Activated naive CD8-positive, alpha-beta T cell treated with anti-CD3 and anti-CD28 coated beads, Interleukin-2, amount 10 ng/mL, durations not matched to agents 7 days and 5 days (primary cell): ENCODE measurements around the gene EIF3L. TPM values are rescaled to one million over a fixed set of nuclear protein-coding genes. Genes with fewer than 3 reads are reported as not detected.
A peak's percentile ranks its signal among the peaks of the same experiment; 100 is the strongest.

Experiments used
- ATAC-seq: fragments of 150-1000 bp; cut with Tn5 transposase; one replicate; pipeline ENCODE4 v1.10.0; 2021; ENCODE audit warnings: low read depth, moderate library complexity
- POLR2A ChIA-PET: fragments of 350-600 bp; sonication (Branson Sonifier 250); formaldehyde crosslinking; loops from one replicate; lab custom pipeline; 2021; ENCODE audit warnings: antibody characterized with exemption; lab: Charles Lee
- DNase-seq: peaks from one replicate; pipeline ENCODE4 v3.0.0; 2021
- H3K27ac Mint-ChIP-seq: one replicate; pipeline ENCODE4 v1.8.0; 2022; ENCODE audit warnings: mild to moderate bottlenecking, mixed read lengths
- H3K27me3 Mint-ChIP-seq: one replicate; pipeline ENCODE4 v1.8.0; 2022; ENCODE audit warnings: mild to moderate bottlenecking, moderate library complexity, mixed read lengths
- H3K36me3 Mint-ChIP-seq: one replicate; pipeline ENCODE4 v1.8.0; 2021; ENCODE audit warnings: mild to moderate bottlenecking, mixed read lengths
- H3K4me1 Mint-ChIP-seq: one replicate; pipeline ENCODE4 v1.8.0; 2021; ENCODE audit warnings: mixed read lengths
- H3K4me3 Mint-ChIP-seq: one replicate; pipeline ENCODE4 v1.8.0; 2022; ENCODE audit warnings: mild to moderate bottlenecking, moderate library complexity, mixed read lengths
- H3K9me3 Mint-ChIP-seq: one replicate; pipeline ENCODE4 v1.8.0; 2021; ENCODE audit warnings: mixed read lengths
- total RNA-seq, 2 experiments: library from RNA; stranded (reverse); gene quantifications; one replicate each; pipeline ENCODE4 v1.2.3, GENCODE V29; 2021

Gene EIF3L
- total RNA-seq, 2 experiments from 2014 or later, result 328 to 368 TPM

DNA sequence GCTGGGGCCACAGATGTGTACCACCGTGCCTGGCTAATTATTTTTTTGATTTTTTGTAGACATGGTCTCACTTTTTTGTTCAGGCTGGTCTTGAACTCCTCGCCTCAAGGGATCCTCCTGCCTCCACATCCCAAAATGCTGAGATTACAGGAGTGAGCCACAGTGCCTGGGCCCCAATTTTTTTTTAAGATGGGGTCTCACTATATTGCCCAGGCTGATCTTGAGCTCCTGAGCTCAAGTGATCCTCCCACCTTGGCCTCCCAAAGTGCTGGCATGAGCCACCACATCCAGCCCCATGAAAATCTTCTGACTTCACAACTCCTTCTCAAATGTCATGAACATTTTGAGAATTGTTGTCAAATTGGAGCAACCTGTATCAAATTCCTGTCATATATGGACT is 2.8 kb upstream of the EIF3L start:
- Mint-ChIP-seq H3K4me1 (peaks cover 28% of the 10 kb centered on the region), H3K27ac (no peak overlapping the region), H3K4me3 (peak overlapping the region; percentile 25), H3K27me3 (no peaks in the 10 kb centered on the region), H3K9me3 (no peaks in the 10 kb centered on the region), H3K36me3 (peaks cover 13% of the 10 kb centered on the region)
- DNase-seq (no peak), ATAC-seq (no peak)
- POLR2A ChIA-PET, result no interaction called here

DNA sequence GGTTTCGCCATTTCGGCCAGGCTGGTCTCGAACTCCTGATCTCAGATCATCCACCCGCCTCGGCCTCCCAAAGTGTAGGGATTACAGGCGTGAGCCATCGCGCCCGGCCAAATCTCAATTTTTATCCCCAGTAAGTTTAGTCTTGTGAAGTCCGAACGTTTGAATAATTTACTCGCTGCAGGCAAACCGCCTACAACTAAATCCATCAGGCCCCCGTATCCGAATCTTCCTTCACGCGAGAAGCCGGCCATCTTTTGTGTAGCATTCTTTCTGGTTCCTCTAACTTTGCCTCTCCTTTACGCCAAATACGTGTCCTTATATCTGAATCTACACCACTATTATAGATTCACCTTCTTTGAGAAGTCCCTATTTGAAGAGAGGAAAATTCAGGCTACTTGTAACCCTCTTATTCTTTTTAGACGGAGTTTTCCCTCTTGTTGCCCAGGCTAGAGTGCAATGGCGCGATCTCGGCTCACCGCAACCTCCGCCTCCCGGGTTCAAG is 581 bp upstream of the EIF3L start:
- DNase-seq (no peak), ATAC-seq (no peak)
- H3K4me1 Mint-ChIP-seq, result peaks cover 26% of the 10 kb centered on the region
- peaks cover 16% of the 10 kb centered on the region for H3K36me3 Mint-ChIP-seq
- peak overlapping the region; percentile 95 for H3K27ac Mint-ChIP-seq
- H3K9me3 Mint-ChIP-seq, result no peaks in the 10 kb centered on the region
- H3K27me3 Mint-ChIP-seq, result no peaks in the 10 kb centered on the region
- H3K4me3 Mint-ChIP-seq, result peak overlapping the region; percentile 93
- POLR2A ChIA-PET, result interaction anchor here (1.1 kb wide), 1 partner anchor 24 kb away, joined by 3 read pairs; no protein-coding TSS in a partner anchor

DNA sequence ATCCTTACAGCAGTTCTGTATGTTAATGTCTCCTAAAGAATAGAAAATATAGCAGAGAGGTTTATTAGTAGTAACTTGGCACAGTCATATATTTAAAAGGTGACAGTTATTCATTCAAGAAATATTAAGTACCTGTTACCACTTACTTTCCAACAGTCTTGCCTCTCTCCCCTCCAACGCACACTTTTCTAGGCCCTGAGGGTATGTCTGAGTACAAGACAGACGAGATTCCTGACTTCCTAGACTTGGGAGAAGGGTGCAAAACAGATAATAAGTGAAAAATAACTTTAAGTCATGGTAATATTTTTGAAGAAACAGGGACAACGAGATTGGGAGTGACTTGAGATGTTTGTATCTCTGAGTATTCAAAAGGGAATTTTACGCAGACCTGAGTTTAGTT is 1.6 kb downstream of the EIF3L start:
- no peak overlapping the region for H3K27ac Mint-ChIP-seq
- POLR2A ChIA-PET, result no interaction called here

DNA sequence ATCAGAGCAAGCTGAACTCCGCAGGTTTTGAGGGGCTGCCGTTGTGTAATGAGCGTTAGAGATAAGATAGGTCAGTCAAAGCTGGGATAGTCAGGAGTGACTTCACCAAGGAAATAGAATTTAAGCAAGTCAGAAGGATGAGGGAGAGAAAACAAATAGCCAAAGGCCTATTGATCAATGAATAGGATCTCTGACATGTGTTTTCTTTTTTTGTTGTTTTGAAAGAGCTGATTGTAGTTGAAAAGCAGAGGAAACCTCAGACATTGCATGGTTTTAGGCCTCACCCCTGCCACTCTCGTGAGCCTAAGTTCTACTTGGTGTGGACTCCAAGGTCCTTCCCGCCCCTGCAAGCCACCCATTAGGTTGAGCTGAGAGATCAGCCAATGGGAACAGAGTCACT is 3.2 kb downstream of the EIF3L start:
- no peak overlapping the region for H3K4me3 Mint-ChIP-seq
- POLR2A ChIA-PET, result interaction anchor here (1.0 to 1.2 kb wide), 3 partner anchors 8 to 188 kb away, joined by 3 to 6 read pairs (median 3); partner anchors contain the start of gene ANKRD54

More for the DNA sequence above, 1.6 kb downstream of the EIF3L start:
- Mint-ChIP-seq H3K27me3 (no peaks in the 10 kb centered on the region), H3K4me3 (peak overlapping the region; percentile 93), H3K36me3 (peaks cover 26% of the 10 kb centered on the region), H3K4me1 (peaks cover 30% of the 10 kb centered on the region), H3K9me3 (no peaks in the 10 kb centered on the region)
- DNase-seq (no peak), ATAC-seq (no peak)

DNA sequence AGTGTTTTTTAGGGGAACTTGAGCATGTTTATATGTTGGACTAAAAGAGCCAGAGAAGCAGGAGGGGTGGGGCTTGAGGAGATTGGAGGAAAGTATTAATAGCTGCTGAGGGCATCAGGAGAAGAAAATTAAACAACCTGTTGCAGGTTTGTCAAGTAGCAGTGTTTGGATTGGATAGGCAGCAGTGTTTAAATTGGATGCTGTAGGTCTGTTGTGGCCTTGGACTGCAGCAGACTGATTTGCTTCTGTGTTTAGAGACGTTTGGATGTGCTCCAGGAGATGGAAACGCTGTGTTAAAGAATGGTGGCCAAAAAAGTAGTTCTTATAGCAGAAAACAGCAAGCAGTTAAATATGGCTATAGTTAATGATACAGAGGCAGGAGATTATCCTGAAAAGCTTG is 5.7 kb downstream of the EIF3L start:
- ATAC-seq, result no peak
- H3K36me3 Mint-ChIP-seq, result peaks cover 29% of the 10 kb centered on the region
- no peak overlapping the region for H3K27ac Mint-ChIP-seq
- H3K27me3 Mint-ChIP-seq, result no peaks in the 10 kb centered on the region
- POLR2A ChIA-PET, result interaction anchor here (0.7 kb wide), 1 partner anchor 27 kb away, joined by 3 read pairs; no protein-coding TSS in a partner anchor
- H3K4me3 Mint-ChIP-seq, result no peak overlapping the region
- peaks cover 21% of the 10 kb centered on the region for H3K4me1 Mint-ChIP-seq
- DNase-seq, result no peak
- no peaks in the 10 kb centered on the region for H3K9me3 Mint-ChIP-seq

More for the DNA sequence above, 3.2 kb downstream of the EIF3L start:
- Mint-ChIP-seq H3K4me1 (peaks cover 28% of the 10 kb centered on the region), H3K9me3 (no peaks in the 10 kb centered on the region), H3K27me3 (no peaks in the 10 kb centered on the region), H3K36me3 (peaks cover 31% of the 10 kb centered on the region), H3K27ac (no peak overlapping the region)
- no peak for DNase-seq
- ATAC-seq, result no peak

DNA sequence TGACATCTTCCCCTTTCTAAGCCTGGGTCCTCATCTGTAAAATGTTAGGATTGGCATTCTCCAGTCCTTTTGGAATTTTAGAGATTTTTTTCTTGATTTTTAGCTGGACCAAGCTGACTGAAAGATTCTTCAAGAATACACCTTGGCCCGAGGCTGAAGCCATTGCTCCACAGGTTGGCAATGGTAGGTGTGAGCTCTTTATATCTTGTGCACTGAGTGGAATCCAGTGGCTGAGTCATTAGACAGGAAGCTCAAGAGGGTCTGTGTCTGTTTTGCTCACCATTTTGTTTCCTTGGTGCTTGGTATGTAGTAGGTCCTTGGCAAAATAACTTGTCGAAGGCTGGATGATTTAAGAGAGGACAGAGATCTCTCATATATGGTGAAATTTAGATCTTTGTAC is 6.2 kb downstream of the EIF3L start:
- Mint-ChIP-seq H3K27ac (no peak overlapping the region), H3K4me3 (no peak overlapping the region), H3K27me3 (no peaks in the 10 kb centered on the region), H3K36me3 (peaks cover 29% of the 10 kb centered on the region), H3K4me1 (peaks cover 19% of the 10 kb centered on the region), H3K9me3 (no peaks in the 10 kb centered on the region)
- DNase-seq (no peak), ATAC-seq (no peak)
- POLR2A ChIA-PET, result no interaction called here

DNA sequence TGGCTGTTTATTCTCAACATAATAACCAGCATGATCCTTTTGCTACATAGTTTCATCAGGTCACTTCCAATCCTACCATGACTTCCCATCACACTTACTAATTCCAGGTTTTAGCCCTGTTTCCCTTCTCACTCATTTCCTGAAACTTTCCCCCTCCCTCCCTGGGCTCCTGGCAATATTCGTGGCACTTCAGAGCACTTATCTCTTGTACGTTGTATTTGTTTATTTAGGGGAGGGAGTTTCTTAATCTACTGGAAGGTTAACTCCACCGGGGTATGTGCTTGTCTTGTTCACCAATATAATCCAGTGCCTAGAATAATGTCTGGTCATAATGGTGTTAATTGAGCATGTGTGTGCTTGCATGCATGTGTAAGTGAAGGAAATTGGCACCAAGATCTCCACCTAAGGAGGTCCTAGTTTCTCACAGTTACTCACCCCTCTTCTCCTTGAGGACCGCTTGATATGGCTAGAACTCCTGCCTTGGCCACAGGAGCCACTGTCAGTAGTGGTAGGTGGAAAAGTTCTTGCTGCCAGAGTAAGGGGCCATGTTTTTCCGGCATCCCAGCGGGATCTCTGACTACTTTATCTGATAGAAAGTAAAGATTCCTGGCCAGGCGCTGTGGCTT is 11.7 kb downstream of the EIF3L start:
- POLR2A ChIA-PET, result interaction anchor here (0.9 to 1.5 kb wide), 2 partner anchors 9 to 51 kb away, joined by 3 to 4 read pairs; no protein-coding TSS in a partner anchor
- Mint-ChIP-seq H3K36me3 (peaks cover 24% of the 10 kb centered on the region), H3K4me1 (peaks cover 4% of the 10 kb centered on the region), H3K4me3 (no peak overlapping the region), H3K27me3 (no peaks in the 10 kb centered on the region), H3K27ac (no peak overlapping the region), H3K9me3 (no peaks in the 10 kb centered on the region)
- no peak for ATAC-seq
- no peak for DNase-seq

DNA sequence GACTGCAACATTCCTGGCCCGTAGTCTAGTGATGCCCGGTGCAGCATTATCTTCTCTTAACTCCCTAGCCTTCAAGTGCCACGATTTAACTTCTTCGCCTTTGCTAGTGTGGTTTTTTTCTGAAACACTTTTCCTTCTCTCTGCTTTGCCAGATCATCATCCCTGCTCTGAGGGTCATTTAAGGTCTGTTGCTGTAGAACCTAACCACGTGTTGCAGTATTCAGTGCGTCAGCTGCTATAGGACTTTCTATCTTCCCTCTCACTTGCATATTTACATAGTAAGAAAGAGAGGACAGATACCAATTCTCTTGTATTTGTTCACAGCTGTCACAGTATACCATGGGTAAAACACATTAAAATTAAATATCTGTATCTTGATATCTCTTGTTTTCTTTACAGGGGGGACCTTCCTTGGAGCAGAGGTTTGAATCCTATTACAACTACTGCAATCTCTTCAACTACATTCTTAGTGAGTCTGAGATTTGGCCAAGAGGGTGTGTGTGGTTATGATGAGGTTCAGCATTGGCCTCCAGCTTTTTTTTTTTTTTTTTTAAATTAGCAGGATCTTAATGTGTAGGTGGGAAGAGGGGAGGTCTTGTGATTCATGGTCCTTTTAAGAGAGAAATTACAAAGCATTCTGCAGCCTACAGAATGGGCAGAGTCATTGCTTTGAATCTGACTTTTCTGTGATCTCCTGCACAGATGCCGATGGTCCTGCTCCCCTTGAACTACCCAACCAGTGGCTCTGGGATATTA is 13.5 kb downstream of the EIF3L start:
- H3K36me3 Mint-ChIP-seq, result peaks cover 19% of the 10 kb centered on the region
- POLR2A ChIA-PET, result interaction anchor here (0.6 to 1.9 kb wide), 10 partner anchors 9 to 212 kb away, joined by 3 to 6 read pairs (median 3); partner anchors contain the start of gene ANKRD54
- no peaks in the 10 kb centered on the region for H3K9me3 Mint-ChIP-seq
- no peak overlapping the region for H3K27ac Mint-ChIP-seq
- peaks cover 4% of the 10 kb centered on the region for H3K4me1 Mint-ChIP-seq
- H3K27me3 Mint-ChIP-seq, result no peaks in the 10 kb centered on the region
- H3K4me3 Mint-ChIP-seq, result no peak overlapping the region
- DNase-seq, result no peak
- ATAC-seq, result no peak

DNA sequence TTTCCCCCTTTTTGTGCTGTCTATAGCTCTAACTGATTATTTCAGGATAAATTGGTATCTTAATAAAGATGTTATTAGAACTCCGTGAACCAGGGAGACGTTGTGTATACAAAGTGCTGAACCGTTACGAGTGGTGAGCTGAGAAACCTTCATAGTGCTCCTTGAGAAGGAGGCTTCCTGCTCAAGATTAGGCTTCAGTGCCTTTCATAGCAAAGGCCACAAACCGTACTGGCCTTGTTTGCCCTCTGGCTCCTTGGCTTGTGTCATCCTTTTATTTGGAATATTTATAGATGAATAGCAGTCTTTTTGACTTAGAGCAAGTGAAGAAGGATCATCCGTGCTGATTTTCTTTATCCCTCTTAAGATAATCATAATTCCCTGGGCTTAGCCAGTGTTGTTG is 16.3 kb downstream of the EIF3L start:
- DNase-seq, result no peak
- ATAC-seq, result no peak
- H3K4me3 Mint-ChIP-seq, result no peak overlapping the region
- POLR2A ChIA-PET, result no interaction called here
- H3K27ac Mint-ChIP-seq, result no peak overlapping the region
- peaks cover 22% of the 10 kb centered on the region for H3K36me3 Mint-ChIP-seq
- no peaks in the 10 kb centered on the region for H3K9me3 Mint-ChIP-seq
- H3K4me1 Mint-ChIP-seq, result peaks cover 2% of the 10 kb centered on the region
- no peaks in the 10 kb centered on the region for H3K27me3 Mint-ChIP-seq

DNA sequence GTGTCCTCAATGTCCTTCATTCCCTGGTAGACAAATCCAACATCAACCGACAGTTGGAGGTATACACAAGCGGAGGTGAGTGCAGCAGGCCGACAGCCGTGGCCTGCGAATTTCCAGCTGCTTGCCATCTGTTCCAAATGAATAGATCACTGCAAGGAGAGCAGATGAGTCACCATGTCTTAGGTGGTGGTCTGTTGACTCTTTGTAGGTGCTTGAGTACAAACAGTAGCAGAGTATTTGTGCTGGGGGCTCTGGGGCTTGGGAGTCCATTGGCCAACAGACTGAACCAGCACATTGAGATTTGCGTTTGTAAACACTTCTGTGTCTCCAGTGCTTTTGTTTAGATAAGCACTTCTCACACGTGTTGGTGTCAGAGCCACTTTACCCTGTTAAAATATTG is 21.1 kb downstream of the EIF3L start:
- Mint-ChIP-seq H3K36me3 (peaks cover 26% of the 10 kb centered on the region), H3K4me1 (no peaks in the 10 kb centered on the region), H3K9me3 (no peaks in the 10 kb centered on the region), H3K27me3 (no peaks in the 10 kb centered on the region), H3K27ac (no peak overlapping the region), H3K4me3 (no peak overlapping the region)
- POLR2A ChIA-PET, result no interaction called here
- no peak for DNase-seq
- no peak for ATAC-seq

DNA sequence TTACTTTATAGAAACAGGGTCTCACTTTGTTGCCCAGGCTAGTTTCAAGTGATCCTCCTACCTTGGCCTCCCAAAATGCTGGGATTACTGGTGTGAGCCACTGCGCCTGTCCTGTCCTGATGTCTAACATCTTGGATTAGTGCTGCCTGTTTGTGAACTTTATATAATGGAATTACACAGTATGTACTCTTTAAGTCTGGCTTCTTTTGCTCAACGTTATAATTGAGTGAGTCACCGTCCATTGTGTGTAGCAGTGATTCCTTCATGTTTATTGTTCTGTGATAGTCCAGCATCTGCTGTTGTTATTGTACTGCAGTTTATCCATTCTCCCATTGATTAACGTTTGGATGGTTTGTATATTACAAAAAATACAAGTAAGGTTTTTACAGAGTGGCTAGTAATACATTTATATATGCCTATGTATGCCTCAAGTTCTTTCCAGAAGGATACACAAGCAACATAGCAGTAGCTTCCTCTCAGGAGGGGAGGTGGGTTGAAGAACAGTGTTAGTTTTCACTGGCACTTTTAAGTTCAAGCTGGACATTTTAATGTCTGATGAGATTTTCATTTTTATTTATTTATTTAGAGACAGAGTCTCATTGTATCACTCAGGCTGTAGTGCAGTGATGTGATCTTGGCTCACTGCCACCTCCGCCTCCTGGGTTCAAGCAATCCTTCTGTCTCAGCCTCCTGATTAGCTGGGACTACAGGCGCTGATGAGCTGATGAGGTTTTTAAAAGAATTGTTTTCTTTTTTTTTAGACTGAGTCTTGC is 31.6 kb downstream of the EIF3L start:
- peaks cover 32% of the 10 kb centered on the region for H3K36me3 Mint-ChIP-seq
- H3K27me3 Mint-ChIP-seq, result no peaks in the 10 kb centered on the region
- no peak overlapping the region for H3K27ac Mint-ChIP-seq
- ATAC-seq, result no peak
- no peak overlapping the region for H3K4me3 Mint-ChIP-seq
- H3K4me1 Mint-ChIP-seq, result peaks cover 10% of the 10 kb centered on the region
- POLR2A ChIA-PET, result no interaction called here
- no peaks in the 10 kb centered on the region for H3K9me3 Mint-ChIP-seq
- DNase-seq, result no peak

DNA sequence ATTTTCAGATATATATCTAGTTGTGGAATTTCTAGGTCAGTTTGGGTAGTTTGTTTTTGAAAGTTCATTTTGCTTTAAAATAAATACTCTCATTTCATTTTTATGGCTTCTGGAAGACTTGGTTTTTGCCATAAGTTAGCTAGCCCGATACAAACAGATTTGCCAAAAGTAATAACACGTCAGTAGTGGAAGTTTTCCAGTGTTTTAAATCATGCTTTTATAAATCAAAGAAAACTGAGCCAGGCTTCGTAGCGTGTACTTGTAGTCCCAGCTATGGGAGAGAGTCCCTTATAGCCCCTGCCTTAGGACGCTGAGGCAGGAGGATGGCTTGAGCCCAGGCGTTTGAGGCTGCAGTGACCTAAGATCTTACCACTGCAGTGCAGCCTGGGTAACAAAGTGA is 35.2 kb downstream of the EIF3L start:
- peaks cover 30% of the 10 kb centered on the region for H3K36me3 Mint-ChIP-seq
- H3K9me3 Mint-ChIP-seq, result no peaks in the 10 kb centered on the region
- no peak overlapping the region for H3K27ac Mint-ChIP-seq
- H3K4me1 Mint-ChIP-seq, result peaks cover 13% of the 10 kb centered on the region
- ATAC-seq (no peak), DNase-seq (no peak)
- no peak overlapping the region for H3K4me3 Mint-ChIP-seq
- POLR2A ChIA-PET, result no interaction called here
- H3K27me3 Mint-ChIP-seq, result no peaks in the 10 kb centered on the region
